Stimulated activated naive CD8-positive, alpha-beta T cell treated with anti-CD3 and anti-CD28 coated beads, Interleukin-15, Interleukin-2, amounts not matched to agents 100 U/mL and 50 U/mL, for 24 hours (primary cell): ENCODE measurements around the gene STT3B.

ENCODE experiments used
- ATAC-seq: fragments of 150-1000 bp; cut with Tn5 transposase; one replicate; pipeline ENCODE4 v1.10.0; 2021
- DNase-seq: peaks from one replicate; pipeline ENCODE4 v3.0.0; 2021

STT3B gene

DNA sequence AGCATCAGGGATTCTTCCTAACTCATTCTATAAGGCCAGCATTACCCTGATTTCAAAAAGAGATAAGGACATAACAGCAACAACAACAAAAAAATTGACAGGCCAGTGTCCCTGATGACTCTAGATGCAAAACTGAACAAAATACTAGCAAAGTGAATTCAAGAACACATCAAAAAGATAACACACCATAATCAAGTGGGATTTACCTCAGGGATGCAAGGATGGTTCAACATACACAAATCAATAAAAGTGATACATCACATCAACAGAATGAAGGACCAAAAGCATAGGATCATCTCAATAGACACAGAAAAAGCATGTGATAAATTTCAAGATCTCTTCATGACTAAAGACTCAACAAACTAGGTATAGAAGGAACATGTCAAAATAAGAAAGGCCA, 119.6 kb downstream of the STT3B start:
- ATAC-seq: no peak

GRCh38 chr3:31653464-31653863, 120.7 kb downstream of the STT3B start:
- ATAC-seq: no peak
- DNase-seq: no peak

More for the DNA sequence above, 119.6 kb downstream of the STT3B start:
- DNase-seq: no peak

DNA sequence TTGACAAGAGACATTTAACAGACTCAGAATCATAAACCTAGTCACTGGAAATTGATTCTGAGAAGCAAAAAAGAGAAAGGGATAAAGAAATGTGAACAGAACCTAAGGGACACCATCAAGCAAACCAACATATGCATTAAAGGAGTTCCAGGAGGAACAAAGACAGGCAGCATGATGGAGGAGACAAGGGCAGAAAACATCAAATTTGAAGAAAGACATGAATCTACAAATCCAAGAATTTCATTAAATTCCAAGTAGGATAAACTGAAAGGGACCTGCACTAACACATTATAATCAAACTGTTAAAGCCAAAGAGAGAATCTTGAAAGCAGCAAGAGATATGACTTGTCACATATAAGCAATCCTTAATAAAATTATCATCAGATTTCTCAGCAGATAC, 122.3 kb downstream of the STT3B start:
- DNase-seq (no peak), ATAC-seq (no peak)

- DNase-seq: no peak
- ATAC-seq: no peak
These were observed 126.5 kb downstream of the STT3B start for GRCh38 chr3:31659246-31659645.

DNA sequence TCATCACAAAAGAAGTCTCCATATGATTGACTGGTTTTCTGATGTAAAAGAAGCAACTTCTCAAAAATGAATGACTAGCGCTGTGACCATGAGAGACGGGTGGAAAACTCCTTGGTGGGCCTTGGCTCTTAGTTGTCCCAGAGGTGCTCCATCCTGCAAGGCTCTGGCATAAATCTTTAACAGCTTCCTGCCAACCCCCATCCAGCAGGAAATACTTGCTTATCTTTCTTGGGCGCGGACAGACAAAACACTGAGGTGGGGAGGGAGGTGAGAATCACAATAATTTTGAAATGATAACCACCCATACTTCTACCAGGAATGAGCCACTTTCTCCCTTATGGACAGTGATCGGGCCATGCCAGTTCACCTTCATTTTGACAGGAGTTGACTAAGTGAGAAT, 128.6 kb downstream of the STT3B start:
- no peak for DNase-seq
- ATAC-seq: no peak

- ATAC-seq (no peak), DNase-seq (no peak)
These were observed 129.4 kb downstream of the STT3B start for GRCh38 chr3:31661993-31662670.

GRCh38 chr3:31664031-31664430, 131.3 kb downstream of the STT3B start:
- no peak for DNase-seq
- no peak for ATAC-seq

GRCh38 chr3:31667582-31667981, 134.9 kb downstream of the STT3B start:
- no peak for DNase-seq
- no peak for ATAC-seq

DNA sequence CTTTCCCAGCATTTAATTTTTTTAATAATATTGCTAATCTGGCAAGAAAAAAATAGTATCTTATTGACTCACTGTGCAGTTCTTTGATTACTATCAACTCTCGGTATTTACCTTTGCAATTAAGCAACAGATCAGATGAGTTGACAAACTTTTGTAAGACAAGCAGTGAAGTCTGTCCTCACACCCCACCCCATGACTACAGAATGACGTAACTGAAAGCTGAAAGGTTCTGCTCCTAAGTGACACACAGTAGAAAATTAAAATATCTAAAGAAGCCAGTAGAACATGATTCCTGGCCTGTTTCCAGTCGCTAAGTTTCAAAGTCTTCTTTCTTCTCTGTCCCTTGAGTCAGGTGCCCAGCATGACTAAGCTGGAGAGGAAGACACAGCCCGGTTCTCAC, 135.5 kb downstream of the STT3B start:
- DNase-seq (no peak), ATAC-seq (no peak)

GRCh38 chr3:31670136-31670535, 137.4 kb downstream of the STT3B start:
- DNase-seq (no peak), ATAC-seq (no peak)

DNA sequence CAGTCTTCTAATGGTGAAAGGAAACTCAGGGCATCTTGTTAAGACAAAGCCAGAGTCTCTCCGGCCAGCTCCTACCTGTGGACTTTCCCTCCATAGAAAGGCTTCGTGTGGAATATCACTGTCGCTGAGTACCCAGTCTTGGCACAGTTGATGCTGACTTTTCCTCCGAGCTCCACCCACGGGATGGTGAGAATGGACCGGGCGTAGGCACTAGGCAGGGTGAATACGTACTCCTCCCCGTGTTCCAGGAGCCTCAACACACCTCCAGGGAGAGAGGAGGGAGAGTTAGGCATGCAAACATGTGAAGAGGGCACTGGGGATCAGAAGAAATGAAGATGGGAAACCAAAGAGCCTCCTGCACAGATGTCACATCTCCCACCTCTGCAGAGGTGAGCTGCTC, 138.0 kb downstream of the STT3B start:
- no peak for DNase-seq
- no peak for ATAC-seq

- no peak for ATAC-seq
- no peak for DNase-seq
These were observed 138.7 kb downstream of the STT3B start for GRCh38 chr3:31671451-31671850.

DNA sequence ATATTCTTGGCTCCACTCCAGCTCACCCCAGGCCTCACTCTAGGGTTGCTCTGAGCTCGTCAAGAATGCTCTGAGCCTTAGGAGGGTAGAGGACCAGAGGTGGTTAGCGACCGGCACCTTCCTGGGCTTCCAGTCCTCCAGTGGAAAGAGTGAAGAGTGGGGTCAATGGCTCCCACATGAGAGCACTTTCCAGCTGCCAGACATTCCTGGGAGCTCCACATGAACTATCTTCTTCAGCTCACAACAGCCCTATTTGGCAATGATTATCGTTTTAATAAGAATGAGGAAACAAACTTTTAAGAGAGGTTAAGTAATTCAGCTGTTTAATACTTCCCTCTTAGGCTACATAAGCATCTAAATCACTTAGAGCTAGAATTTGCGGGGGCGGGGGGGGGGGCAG, 139.3 kb downstream of the STT3B start:
- ATAC-seq (no peak), DNase-seq (no peak)

- DNase-seq: no peak
- ATAC-seq: no peak
These were observed 141.2 kb downstream of the STT3B start for GRCh38 chr3:31673950-31674349.

DNA sequence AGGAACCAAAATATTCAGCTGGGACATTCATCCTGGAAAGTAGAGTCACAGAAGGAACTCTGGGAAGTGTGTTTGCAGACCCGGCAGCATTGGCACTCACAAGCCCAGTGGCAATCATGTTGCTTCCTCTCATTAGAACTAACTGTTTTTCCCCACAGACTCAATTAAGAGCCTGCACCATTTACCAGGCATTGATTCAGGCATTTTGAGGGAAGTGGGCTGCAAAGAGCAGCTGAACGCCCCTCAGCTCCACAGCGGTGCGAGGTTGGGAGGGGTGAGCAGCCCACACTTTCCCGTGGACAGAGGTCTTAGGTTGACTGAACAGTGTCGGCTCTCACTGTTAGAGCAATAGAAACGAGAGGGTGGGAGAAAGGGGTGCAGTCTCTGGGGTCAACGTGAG, 143.8 kb downstream of the STT3B start:
- DNase-seq (no peak), ATAC-seq (no peak)

GRCh38 chr3:31680072-31680870, 147.5 kb downstream of the STT3B start:
- ATAC-seq: no peak
- no peak for DNase-seq
